Globus pallidus (tissue), 1 donor: ENCODE results near the gene CCDC184.
"Not testable (repeated sequence)": the region's sequence is repeated elsewhere in the genome, so short reads cannot be mapped to it uniquely, and the experiment has no call there.

Source experiments
- DNase-seq: peaks from one replicate; pipeline ENCODE4 v3.0.0-alpha.2; 2015; ENCODE audit warnings: low spot score

The CCDC184 gene

GRCh38 chr12:48203192-48203591, 19.7 kb downstream of the CCDC184 start, which contains the start of gene OR10AD1:
OR10AD1 (minus strand) TSS chr12:48203292; CDS start chr12:48203292, 0 bp downstream.
- DNase-seq = no peak

DNA sequence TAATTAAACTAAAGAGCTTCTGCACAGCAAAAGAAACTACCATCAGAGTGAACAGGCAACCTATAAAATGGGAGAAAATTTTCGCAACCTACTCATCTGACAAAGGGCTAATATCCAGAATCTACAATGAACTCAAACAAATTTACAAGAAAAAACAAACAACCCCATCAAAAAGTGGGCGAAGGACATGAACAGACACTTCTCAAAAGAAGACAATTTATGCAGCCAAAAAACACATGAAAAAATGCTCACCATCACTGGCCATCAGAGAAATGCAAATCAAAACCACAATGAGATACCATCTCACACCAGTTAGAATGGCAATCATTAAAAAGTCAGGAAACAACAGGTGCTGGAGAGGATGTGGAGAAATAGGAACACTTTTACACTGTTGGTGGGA, 26.1 kb downstream of the CCDC184 start:
- DNase-seq = not testable (repeated sequence)

- no peak for DNase-seq
These were observed 33.3 kb downstream of the CCDC184 start for GRCh38 chr12:48216785-48217184.

GRCh38 chr12:48219631-48220030, 36.2 kb downstream of the CCDC184 start:
- no peak for DNase-seq

- no peak for DNase-seq
These were observed 37.3 kb downstream of the CCDC184 start for GRCh38 chr12:48220701-48221100.

- DNase-seq = no peak
These were observed 38.2 kb downstream of the CCDC184 start for GRCh38 chr12:48221645-48222044.

DNA sequence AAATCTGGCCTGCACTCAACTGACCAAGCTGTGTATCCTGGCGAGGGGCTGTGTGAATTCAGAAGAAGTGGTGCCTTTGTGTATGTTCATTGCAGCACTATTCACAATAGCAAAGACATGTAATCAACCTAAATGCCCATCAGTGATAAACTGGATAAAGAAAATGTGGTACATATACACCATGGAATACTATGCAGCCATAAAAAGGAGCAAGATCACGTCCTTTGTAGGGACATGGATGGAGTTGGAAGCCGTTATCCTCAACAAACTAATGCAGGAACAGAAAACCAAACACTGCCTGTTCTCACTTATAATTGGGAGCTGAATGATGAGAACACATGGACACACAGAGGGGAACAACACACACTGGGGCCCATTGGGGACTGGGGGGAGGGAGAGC, 41.1 kb downstream of the CCDC184 start:
- DNase-seq = not testable (repeated sequence)

- not testable (repeated sequence) for DNase-seq
These were observed 47.9 kb downstream of the CCDC184 start for GRCh38 chr12:48231169-48231958.
